HCT116 (cell line): ENCODE measurements around the gene SPRED1.

ENCODE experiments used
- CEBPB ChIP-seq: IDR thresholded peaks from 2 replicates; pipeline ENCODE4 v1.6.1; 2012; ENCODE audit warnings: low read depth
- CTCF ChIP-seq, 3 experiments: fragments of 200-600 bp in 1 of 3; sonication (generic) in 1 of 3; IDR thresholded peaks in 2 of 3; conservative IDR thresholded peaks in 1 of 3; 2 replicates each; pipeline ENCODE4 v1.5.1; 2012 to 2017; ENCODE audit warnings: low read depth in 2 of 3, low read length in 2 of 3, antibody characterized with exemption in 1 of 3, borderline replicate concordance in 1 of 3, control low read depth in 1 of 3, mild to moderate bottlenecking in 1 of 3, mixed read lengths in 1 of 3, mixed run types in 1 of 3, moderate library complexity in 1 of 3; ENCODE audit not compliant: insufficient read depth in 1 of 3
- ELF1 ChIP-seq: IDR thresholded peaks from 2 replicates; pipeline ENCODE4 v1.6.1; 2012; ENCODE audit warnings: low read depth, borderline replicate concordance
- EZH2 ChIP-seq: fragments of 200-600 bp; sonication (generic); IDR thresholded peaks from 2 replicates; pipeline ENCODE4 v1.6.1; 2017; ENCODE audit warnings: antibody characterized with exemption, mixed run types
- EZH2phosphoT487 ChIP-seq: fragments of 200-600 bp; IDR thresholded peaks from 2 replicates; pipeline ENCODE4 v1.6.1; 2018; ENCODE audit warnings: antibody characterized with exemption, borderline replicate concordance
- JUND ChIP-seq: IDR thresholded peaks from 2 replicates; pipeline ENCODE4 v1.6.1; 2012
- MAX ChIP-seq: IDR thresholded peaks from 2 replicates; pipeline ENCODE4 v1.6.1; 2012
- POLR2AphosphoS5 ChIP-seq: IDR thresholded peaks from 2 replicates; pipeline ENCODE4 v1.6.1; 2011; ENCODE audit warnings: mild to moderate bottlenecking, low read depth, low read length, moderate library complexity
- RAD21 ChIP-seq: IDR thresholded peaks from 2 replicates; pipeline ENCODE4 v1.6.1; 2012; ENCODE audit warnings: low read depth, mild to moderate bottlenecking
- REST ChIP-seq: IDR thresholded peaks from 2 replicates; pipeline ENCODE4 v1.6.1; 2012; ENCODE audit warnings: low read depth
- ZNF274 ChIP-seq: fragments of 200-500 bp; sonication (Bioruptor generic); IDR thresholded peaks from 2 replicates; pipeline ENCODE4 v1.6.1; 2014; ENCODE audit warnings: mild to moderate bottlenecking, low read depth, low read length, inconsistent platforms

GRCh38 chr15:38228618-38229017 lies 24.0 kb upstream of the SPRED1 start:
- TF ChIP-seq ZNF274 (no peak), POLR2AphosphoS5 (no peak), CTCF (IDR thresholded peaks at IDR 0.05 in 2 of 3, conservative IDR thresholded peaks at IDR 0.05 in 1 of 3; ENCODE audit: borderline replicate concordance in 1 of 3, insufficient read depth in 1 of 3, low read depth in 2 of 3, low read length in 2 of 3) (no peak), RAD21 (no peak), ELF1 (no peak), JUND (no peak), EZH2phosphoT487 (no peak), MAX (no peak), CEBPB (no peak), REST (no peak), EZH2 (no peak)
